ENCODE measurements around the gene KRT26. TPM values are rescaled to one million over a fixed set of nuclear protein-coding genes. Genes with fewer than 3 reads are reported as not detected.

Gene KRT26
- not detected in 2 replicates for total RNA-seq
- long read RNA-seq, result 0 reads

GRCh38 chr17:40772101-40772500 is at the start of gene KRT26:
KRT26 (minus strand) TSS chr17:40772201; CDS start chr17:40772113, 88 bp downstream.
- Mint-ChIP-seq H3K36me3 (ENCODE audit: unreplicated experiment) (no peaks in the 10 kb centered on the region), H3K27me3 (ENCODE audit: unreplicated experiment) (peaks cover 64% of the 10 kb centered on the region), H3K27ac (ENCODE audit: unreplicated experiment) (no peak within 1 kb of the TSS), H3K4me1 (ENCODE audit: unreplicated experiment) (no peaks in the 10 kb centered on the region), H3K9me3 (ENCODE audit: unreplicated experiment) (no peaks in the 10 kb centered on the region), H3K4me3 (ENCODE audit: unreplicated experiment) (no peak within 1 kb of the TSS)
- TF ChIP-seq, protein P1, sequence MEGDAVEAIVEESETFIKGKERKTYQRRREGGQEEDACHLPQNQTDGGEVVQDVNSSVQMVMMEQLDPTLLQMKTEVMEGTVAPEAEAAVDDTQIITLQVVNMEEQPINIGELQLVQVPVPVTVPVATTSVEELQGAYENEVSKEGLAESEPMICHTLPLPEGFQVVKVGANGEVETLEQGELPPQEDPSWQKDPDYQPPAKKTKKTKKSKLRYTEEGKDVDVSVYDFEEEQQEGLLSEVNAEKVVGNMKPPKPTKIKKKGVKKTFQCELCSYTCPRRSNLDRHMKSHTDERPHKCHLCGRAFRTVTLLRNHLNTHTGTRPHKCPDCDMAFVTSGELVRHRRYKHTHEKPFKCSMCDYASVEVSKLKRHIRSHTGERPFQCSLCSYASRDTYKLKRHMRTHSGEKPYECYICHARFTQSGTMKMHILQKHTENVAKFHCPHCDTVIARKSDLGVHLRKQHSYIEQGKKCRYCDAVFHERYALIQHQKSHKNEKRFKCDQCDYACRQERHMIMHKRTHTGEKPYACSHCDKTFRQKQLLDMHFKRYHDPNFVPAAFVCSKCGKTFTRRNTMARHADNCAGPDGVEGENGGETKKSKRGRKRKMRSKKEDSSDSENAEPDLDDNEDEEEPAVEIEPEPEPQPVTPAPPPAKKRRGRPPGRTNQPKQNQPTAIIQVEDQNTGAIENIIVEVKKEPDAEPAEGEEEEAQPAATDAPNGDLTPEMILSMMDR (IDR thresholded peaks at IDR 0.05), result no peak
- DNase-seq (ENCODE audit: extremely low spot score, unreplicated experiment), result no peak

DNA sequence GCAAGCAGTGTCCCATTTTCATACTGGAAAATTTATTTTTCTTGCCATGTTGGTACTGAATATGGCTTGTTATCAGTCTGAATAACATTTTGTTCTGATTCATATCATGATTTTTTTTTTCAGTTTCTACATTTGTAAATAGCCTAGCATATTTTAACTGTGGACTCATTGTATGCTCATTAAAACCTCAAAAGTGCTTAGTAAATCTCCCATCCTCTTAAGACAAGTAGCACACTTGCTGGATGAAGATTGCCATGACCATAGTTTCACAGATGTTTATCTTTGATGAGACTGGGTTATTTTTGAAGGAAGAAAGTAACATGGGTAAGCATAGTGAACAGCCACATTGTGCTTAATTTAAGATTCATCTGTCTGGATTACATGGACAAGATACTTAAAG is 49.5 kb upstream of the KRT26 start:
- TF ChIP-seq, protein P1 (IDR thresholded peaks at IDR 0.05), result no peak
- H3K36me3 Mint-ChIP-seq (ENCODE audit: unreplicated experiment), result peaks cover 25% of the 10 kb centered on the region
- H3K27me3 Mint-ChIP-seq (ENCODE audit: unreplicated experiment), result no peaks in the 10 kb centered on the region
- no peak overlapping the region for H3K4me3 Mint-ChIP-seq (ENCODE audit: unreplicated experiment)
- no peak for DNase-seq (ENCODE audit: extremely low spot score, unreplicated experiment)
- no peak overlapping the region for H3K27ac Mint-ChIP-seq (ENCODE audit: unreplicated experiment)
- H3K9me3 Mint-ChIP-seq (ENCODE audit: unreplicated experiment), result no peaks in the 10 kb centered on the region
- H3K4me1 Mint-ChIP-seq (ENCODE audit: unreplicated experiment), result peaks cover 23% of the 10 kb centered on the region

DNA sequence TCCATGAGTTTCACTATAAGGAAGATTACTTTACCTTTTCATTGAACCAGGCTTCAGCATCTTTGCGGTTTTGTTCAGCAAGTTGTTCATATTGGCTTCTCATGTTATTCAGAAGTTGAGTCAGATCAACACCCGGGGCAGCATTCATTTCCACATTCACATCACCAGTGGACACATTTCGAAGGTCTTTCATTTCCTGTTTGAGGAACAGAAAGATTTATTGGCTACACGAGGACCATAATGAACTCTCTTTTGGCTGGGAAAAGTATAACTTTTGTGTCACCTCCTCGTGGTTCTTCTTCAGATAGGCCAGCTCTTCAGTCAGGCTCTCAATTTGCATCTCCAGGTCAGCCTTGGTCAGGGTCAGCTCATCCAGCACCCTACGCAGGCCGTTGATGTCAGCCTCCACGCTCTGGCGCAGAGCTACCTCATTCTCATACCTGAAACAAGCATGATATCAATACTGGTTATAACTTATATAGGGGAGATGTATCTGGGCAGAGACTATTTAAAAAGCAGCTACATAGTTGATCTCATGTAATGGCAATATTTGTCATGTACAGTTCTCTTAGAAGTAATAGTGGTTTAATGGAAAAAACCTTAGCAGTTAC is 48.3 kb upstream of the KRT26 start:
- Mint-ChIP-seq H3K4me1 (ENCODE audit: unreplicated experiment) (peaks cover 23% of the 10 kb centered on the region), H3K9me3 (ENCODE audit: unreplicated experiment) (no peaks in the 10 kb centered on the region), H3K27me3 (ENCODE audit: unreplicated experiment) (no peaks in the 10 kb centered on the region), H3K27ac (ENCODE audit: unreplicated experiment) (no peak overlapping the region), H3K36me3 (ENCODE audit: unreplicated experiment) (peaks cover 33% of the 10 kb centered on the region), H3K4me3 (ENCODE audit: unreplicated experiment) (peak overlapping the region; percentile 85)
- TF ChIP-seq, protein P1 (IDR thresholded peaks at IDR 0.05), result no peak
- DNase-seq (ENCODE audit: extremely low spot score, unreplicated experiment), result no peak

- Mint-ChIP-seq H3K27ac (ENCODE audit: unreplicated experiment) (peak overlapping the region; percentile 72), H3K9me3 (ENCODE audit: unreplicated experiment) (no peaks in the 10 kb centered on the region), H3K4me1 (ENCODE audit: unreplicated experiment) (peaks cover 23% of the 10 kb centered on the region), H3K36me3 (ENCODE audit: unreplicated experiment) (peaks cover 33% of the 10 kb centered on the region), H3K27me3 (ENCODE audit: unreplicated experiment) (no peaks in the 10 kb centered on the region), H3K4me3 (ENCODE audit: unreplicated experiment) (peak overlapping the region; percentile 85)
- no peak for DNase-seq (ENCODE audit: extremely low spot score, unreplicated experiment)
- TF ChIP-seq, protein P1 (IDR thresholded peaks at IDR 0.05), result no peak
Measured at GRCh38 chr17:40819528-40820125, 47.6 kb upstream of the KRT26 start.

GRCh38 chr17:40818733-40819527 is 46.9 kb upstream of the KRT26 start:
- H3K4me1 Mint-ChIP-seq (ENCODE audit: unreplicated experiment), result peaks cover 23% of the 10 kb centered on the region

More at GRCh38 chr17:40818733-40819527, 46.9 kb upstream of the KRT26 start:
- peak; percentile 94 for DNase-seq (ENCODE audit: extremely low spot score, unreplicated experiment)
- Mint-ChIP-seq H3K36me3 (ENCODE audit: unreplicated experiment) (peaks cover 33% of the 10 kb centered on the region), H3K4me3 (ENCODE audit: unreplicated experiment) (peak overlapping the region; percentile 85), H3K27me3 (ENCODE audit: unreplicated experiment) (no peaks in the 10 kb centered on the region), H3K27ac (ENCODE audit: unreplicated experiment) (peak overlapping the region; percentile 93), H3K9me3 (ENCODE audit: unreplicated experiment) (no peaks in the 10 kb centered on the region)
- TF ChIP-seq, protein P1 (IDR thresholded peaks at IDR 0.05), result no peak
